Peyer's patch (tissue), 4 donors: Measurements from ENCODE around the gene ACTL10.

Experiments used
- POLR2A ChIP-seq, 2 donors: fragments of 450-650 bp; IDR thresholded peaks; one replicate each; pipeline ENCODE4 v1.5.1; 2017; ENCODE audit warnings: antibody characterized with exemption in 2 of 2, mild to moderate bottlenecking in 2 of 2, moderate library complexity in 2 of 2
- TF ChIP-seq, protein P1 (sequence below), 6 experiments: fragments of 450-650 bp in 4 of 6; fragments of 200-600 bp in 2 of 6; sonication (generic) in 1 of 6; IDR thresholded peaks; one replicate each; pipeline ENCODE4 v1.5.1; 2017 to 2019; ENCODE audit warnings: antibody characterized with exemption in 6 of 6, mild to moderate bottlenecking in 3 of 6, moderate library complexity in 1 of 6

DNA sequence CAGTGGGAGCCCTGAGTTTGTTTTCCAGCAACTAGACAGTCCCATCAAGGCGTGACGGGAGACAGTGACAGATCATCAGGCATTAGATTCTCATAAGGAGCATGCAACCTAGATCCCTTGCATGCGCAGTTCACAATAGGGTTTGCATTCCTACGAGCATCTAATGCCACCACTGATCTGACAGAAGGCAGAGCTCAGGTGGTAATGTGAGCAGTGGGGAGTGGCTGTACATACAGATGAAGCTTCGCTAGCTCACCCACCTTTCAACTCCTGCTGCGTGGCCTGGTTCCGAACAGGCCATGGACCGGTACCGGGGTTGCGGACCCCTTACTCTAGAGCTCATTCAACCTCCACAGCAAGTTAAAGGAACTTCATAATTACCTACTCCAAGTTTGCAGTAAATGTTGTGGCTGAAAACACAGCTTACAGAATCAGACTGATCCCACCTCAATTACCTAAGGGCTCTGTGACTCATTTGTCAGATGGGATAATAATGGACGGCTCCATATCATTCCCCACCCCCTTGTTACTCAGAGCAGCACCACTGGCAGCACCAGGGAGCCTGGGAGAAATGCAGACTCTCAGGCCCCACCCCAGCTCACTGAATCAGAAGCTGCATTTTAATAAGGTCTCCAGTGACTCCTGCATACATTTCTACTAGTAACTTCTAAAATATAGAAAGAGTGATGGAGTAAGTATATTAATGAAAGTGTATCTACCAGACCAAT, 37.6 kb downstream of the ACTL10 start:
- TF ChIP-seq, protein P1, sequence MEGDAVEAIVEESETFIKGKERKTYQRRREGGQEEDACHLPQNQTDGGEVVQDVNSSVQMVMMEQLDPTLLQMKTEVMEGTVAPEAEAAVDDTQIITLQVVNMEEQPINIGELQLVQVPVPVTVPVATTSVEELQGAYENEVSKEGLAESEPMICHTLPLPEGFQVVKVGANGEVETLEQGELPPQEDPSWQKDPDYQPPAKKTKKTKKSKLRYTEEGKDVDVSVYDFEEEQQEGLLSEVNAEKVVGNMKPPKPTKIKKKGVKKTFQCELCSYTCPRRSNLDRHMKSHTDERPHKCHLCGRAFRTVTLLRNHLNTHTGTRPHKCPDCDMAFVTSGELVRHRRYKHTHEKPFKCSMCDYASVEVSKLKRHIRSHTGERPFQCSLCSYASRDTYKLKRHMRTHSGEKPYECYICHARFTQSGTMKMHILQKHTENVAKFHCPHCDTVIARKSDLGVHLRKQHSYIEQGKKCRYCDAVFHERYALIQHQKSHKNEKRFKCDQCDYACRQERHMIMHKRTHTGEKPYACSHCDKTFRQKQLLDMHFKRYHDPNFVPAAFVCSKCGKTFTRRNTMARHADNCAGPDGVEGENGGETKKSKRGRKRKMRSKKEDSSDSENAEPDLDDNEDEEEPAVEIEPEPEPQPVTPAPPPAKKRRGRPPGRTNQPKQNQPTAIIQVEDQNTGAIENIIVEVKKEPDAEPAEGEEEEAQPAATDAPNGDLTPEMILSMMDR (IDR thresholded peaks at IDR 0.05): no peak
- TF ChIP-seq POLR2A (IDR thresholded peaks at IDR 0.05): no peak
